GM20000 (cell line): ENCODE data around the gene LPAR4.

Experiments
- DNase-seq: peaks from one replicate; pipeline ENCODE4 v3.0.0; 2012; ENCODE audit warnings: low spot score
- TF ChIP-seq, protein P1 (sequence below): IDR thresholded peaks from 2 replicates; pipeline ENCODE4 v1.5.1; 2012; ENCODE audit warnings: mild to moderate bottlenecking, control low read depth; ENCODE audit errors: extremely low read depth, missing control alignments

LPAR4 gene, protein sequence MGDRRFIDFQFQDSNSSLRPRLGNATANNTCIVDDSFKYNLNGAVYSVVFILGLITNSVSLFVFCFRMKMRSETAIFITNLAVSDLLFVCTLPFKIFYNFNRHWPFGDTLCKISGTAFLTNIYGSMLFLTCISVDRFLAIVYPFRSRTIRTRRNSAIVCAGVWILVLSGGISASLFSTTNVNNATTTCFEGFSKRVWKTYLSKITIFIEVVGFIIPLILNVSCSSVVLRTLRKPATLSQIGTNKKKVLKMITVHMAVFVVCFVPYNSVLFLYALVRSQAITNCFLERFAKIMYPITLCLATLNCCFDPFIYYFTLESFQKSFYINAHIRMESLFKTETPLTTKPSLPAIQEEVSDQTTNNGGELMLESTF

DNA sequence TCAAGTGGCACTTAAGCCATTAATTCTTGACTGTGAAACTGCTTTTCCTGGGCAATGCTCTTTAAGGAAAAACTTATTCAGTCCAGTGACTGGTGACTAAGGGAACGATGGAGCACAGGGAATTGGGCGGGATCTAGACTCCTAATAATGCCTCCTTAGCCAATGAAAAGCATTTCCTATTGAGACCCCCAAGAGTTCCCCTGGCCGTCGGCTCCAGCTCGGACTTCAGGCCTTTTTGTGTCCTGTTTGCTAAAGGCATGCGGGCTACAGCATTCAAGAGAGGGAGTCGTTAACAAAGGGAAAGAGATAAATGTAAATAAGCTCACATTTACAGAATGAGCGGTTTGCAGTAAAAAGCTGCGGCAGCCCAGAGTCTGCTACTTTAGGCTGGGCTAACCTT lies at the start of gene LPAR4:
Gene LPAR4, plus strand, starts transcription at position 232 of the 400 bp plus-strand sequence. CDS start 7,150 bp downstream, outside the sequence.
- TF ChIP-seq, protein P1, sequence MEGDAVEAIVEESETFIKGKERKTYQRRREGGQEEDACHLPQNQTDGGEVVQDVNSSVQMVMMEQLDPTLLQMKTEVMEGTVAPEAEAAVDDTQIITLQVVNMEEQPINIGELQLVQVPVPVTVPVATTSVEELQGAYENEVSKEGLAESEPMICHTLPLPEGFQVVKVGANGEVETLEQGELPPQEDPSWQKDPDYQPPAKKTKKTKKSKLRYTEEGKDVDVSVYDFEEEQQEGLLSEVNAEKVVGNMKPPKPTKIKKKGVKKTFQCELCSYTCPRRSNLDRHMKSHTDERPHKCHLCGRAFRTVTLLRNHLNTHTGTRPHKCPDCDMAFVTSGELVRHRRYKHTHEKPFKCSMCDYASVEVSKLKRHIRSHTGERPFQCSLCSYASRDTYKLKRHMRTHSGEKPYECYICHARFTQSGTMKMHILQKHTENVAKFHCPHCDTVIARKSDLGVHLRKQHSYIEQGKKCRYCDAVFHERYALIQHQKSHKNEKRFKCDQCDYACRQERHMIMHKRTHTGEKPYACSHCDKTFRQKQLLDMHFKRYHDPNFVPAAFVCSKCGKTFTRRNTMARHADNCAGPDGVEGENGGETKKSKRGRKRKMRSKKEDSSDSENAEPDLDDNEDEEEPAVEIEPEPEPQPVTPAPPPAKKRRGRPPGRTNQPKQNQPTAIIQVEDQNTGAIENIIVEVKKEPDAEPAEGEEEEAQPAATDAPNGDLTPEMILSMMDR = no peak

GRCh38 chrX:78706071-78706470 lies 41.4 kb upstream of the LPAR4 start:
- TF ChIP-seq, protein P1 = no peak
- DNase-seq = no peak

More for the DNA sequence above, at the start of gene LPAR4:
- DNase-seq = no peak

- TF ChIP-seq, protein P1 = peak; percentile 31
- DNase-seq = no peak
These were observed 39.3 kb upstream of the LPAR4 start for GRCh38 chrX:78708262-78708661.

DNA sequence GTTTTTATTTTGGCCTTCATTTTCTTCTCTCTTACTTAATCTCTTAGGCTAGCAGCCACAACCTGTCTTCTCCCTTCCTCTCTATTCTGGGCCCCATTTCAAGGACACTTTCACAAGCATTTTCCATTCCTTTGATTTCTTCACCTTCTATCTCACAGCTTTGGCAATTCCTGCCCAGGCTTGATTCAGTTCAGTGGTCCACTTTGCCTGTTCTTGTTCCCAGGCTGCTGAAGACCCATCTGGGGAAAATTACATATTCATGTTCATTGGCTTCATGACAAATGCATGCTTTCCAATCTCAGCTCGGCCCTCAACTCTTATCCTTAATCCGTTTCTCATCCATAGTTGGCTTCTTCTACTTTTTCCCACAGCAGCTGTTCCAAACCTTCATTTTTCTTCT lies 38.7 kb upstream of the LPAR4 start:
- DNase-seq = no peak
- TF ChIP-seq, protein P1 = no peak

DNA sequence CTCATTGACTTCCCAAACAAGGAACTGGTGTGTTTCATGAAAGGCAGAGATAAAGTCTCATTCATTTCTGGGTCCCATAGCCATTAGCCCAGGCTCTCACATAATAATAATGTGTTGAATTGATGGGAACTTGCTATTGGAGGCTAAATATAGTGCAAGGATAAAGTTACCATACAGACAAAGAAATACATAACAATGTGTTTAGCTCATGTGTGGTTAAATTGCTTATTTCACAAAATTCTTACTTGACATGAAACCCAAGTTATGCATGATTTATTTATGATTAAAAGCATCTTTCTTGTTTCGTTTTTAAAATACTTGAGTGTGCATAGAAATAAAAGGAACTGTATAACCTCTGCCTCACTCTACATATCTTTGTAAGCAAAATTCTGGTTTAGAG lies 37.3 kb upstream of the LPAR4 start:
- TF ChIP-seq, protein P1 = no peak
- DNase-seq = no peak

DNA sequence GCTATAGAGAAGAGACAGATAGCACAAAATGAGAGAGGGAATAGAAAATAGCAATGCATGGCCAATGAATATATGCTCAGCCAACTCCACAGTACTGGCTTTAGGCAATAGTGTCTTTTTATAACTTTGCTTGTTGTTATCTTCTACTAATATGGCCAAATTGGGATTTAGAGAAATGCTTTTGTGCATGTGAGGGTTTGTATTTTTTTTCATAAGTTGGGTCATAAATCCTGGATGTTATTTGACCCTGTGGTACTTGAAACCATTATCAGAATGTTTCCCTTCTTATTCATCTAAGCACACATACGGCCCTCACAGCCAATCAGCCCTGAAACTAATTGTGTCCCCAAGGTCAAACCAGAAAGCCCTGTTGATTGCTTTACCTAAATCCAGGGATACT lies 35.2 kb upstream of the LPAR4 start:
- TF ChIP-seq, protein P1 = no peak
- no peak for DNase-seq

- TF ChIP-seq, protein P1 = no peak
- no peak for DNase-seq
These were observed 22.2 kb upstream of the LPAR4 start for GRCh38 chrX:78725287-78725686.
